NCI-H345 (cell line): ENCODE data around the gene TEX13A.
"Not testable (repeated sequence)": the region's sequence is repeated elsewhere in the genome, so short reads cannot be mapped to it uniquely, and the experiment has no call there.

Experiments used
- DNase-seq: peaks from one replicate; lab custom pipeline; 2025; lab: John Stamatoyannopoulos, UW

Gene TEX13A

GRCh38 chrX:105220636-105221035, at the start of gene TEX13A:
Gene TEX13A (minus strand): TSS chrX:105220694. CDS start chrX:105220397, 297 bp downstream.
- no peak for DNase-seq

- DNase-seq: no peak
Observed at GRCh38 chrX:105269386-105269785, 48.9 kb upstream of the TEX13A start.

- DNase-seq: no peak
Observed at GRCh38 chrX:105267167-105267566, 46.7 kb upstream of the TEX13A start.

- DNase-seq: no peak
Observed at GRCh38 chrX:105266456-105266855, 46.0 kb upstream of the TEX13A start.

GRCh38 chrX:105265093-105265492, 44.6 kb upstream of the TEX13A start:
- DNase-seq: no peak

GRCh38 chrX:105263801-105264200, 43.3 kb upstream of the TEX13A start:
- no peak for DNase-seq

- DNase-seq: no peak
Observed at GRCh38 chrX:105263171-105263570, 42.7 kb upstream of the TEX13A start.

- DNase-seq: no peak
Observed at GRCh38 chrX:105260291-105261043, 40.0 kb upstream of the TEX13A start.

- no peak for DNase-seq
Observed at GRCh38 chrX:105241056-105241455, 20.6 kb upstream of the TEX13A start.

- not testable (repeated sequence) for DNase-seq
Observed at GRCh38 chrX:105237407-105237806, 16.9 kb upstream of the TEX13A start.

GRCh38 chrX:105229146-105229545, 8.7 kb upstream of the TEX13A start:
- no peak for DNase-seq

- no peak for DNase-seq
Observed at GRCh38 chrX:105228602-105229001, 8.1 kb upstream of the TEX13A start.

GRCh38 chrX:105226499-105226898, 6.0 kb upstream of the TEX13A start:
- DNase-seq: no peak

GRCh38 chrX:105221374-105221773, 880 bp upstream of the TEX13A start:
- no peak for DNase-seq

- DNase-seq: no peak
Observed at GRCh38 chrX:105219454-105220401, 766 bp downstream of the TEX13A start.

GRCh38 chrX:105211066-105211575, 9.4 kb downstream of the TEX13A start:
- DNase-seq: no peak

- no peak for DNase-seq
Observed at GRCh38 chrX:105210258-105210657, 10.2 kb downstream of the TEX13A start.

GRCh38 chrX:105209406-105209805, 11.1 kb downstream of the TEX13A start:
- DNase-seq: no peak

- DNase-seq: no peak
Observed at GRCh38 chrX:105191878-105192277, 28.6 kb downstream of the TEX13A start.

- no peak for DNase-seq
Observed at GRCh38 chrX:105190252-105190853, 30.1 kb downstream of the TEX13A start.

- no peak for DNase-seq
Observed at GRCh38 chrX:105189093-105189492, 31.4 kb downstream of the TEX13A start.

- DNase-seq: no peak
Observed at GRCh38 chrX:105179644-105180043, 40.9 kb downstream of the TEX13A start.
